Stimulated activated CD8-positive, alpha-beta memory T cell treated with anti-CD3 and anti-CD28 coated beads, Interleukin-7, amount 100 ng/mL, for 1 hour (primary cell): Measurements from ENCODE around the gene SPATA33.
"Not testable (repeated sequence)": the region's sequence is repeated elsewhere in the genome, so short reads cannot be mapped to it uniquely, and the experiment has no call there.

ENCODE experiments used
- DNase-seq, 2 donors: peaks; one replicate each; pipeline ENCODE4 v3.0.0-alpha.2; 2020; ENCODE audit warnings: low read depth in 2 of 2

Gene SPATA33

GRCh38 chr16:89693931-89694783 lies 36.5 kb downstream of the SPATA33 start:
- no peak for DNase-seq

GRCh38 chr16:89694784-89695085 lies 37.1 kb downstream of the SPATA33 start:
- DNase-seq = not testable (repeated sequence)

- no peak for DNase-seq
Measured at GRCh38 chr16:89695086-89695874, 37.6 kb downstream of the SPATA33 start.

- DNase-seq = no peak
Measured at GRCh38 chr16:89695875-89696669, 38.4 kb downstream of the SPATA33 start.

GRCh38 chr16:89696670-89697128 lies 39.1 kb downstream of the SPATA33 start:
- DNase-seq = no peak

GRCh38 chr16:89697161-89697615 lies 39.6 kb downstream of the SPATA33 start:
- no peak for DNase-seq

GRCh38 chr16:89697616-89698331 lies 40.1 kb downstream of the SPATA33 start:
- no peak for DNase-seq

GRCh38 chr16:89698717-89699116 lies 41.1 kb downstream of the SPATA33 start:
- DNase-seq = not testable (repeated sequence)

GRCh38 chr16:89699629-89700099 lies 42.0 kb downstream of the SPATA33 start:
- not testable (repeated sequence) for DNase-seq

- DNase-seq = peak; percentile 90 to 94
Measured at GRCh38 chr16:89700100-89700648, 42.5 kb downstream of the SPATA33 start.

GRCh38 chr16:89700649-89701424 lies 43.2 kb downstream of the SPATA33 start:
- DNase-seq = peak in 1 of 2 donors; percentile 13

- DNase-seq = peak; percentile 93 to 94
Measured at GRCh38 chr16:89701425-89702406, 44.1 kb downstream of the SPATA33 start, which contains the start of gene SPATA2L. SPATA2L (minus strand) TSS chr16:89701705; CDS start chr16:89701232, 473 bp downstream.

GRCh38 chr16:89704281-89704680 lies 46.6 kb downstream of the SPATA33 start:
- no peak for DNase-seq

GRCh38 chr16:89705006-89705405 lies 47.4 kb downstream of the SPATA33 start:
- no peak for DNase-seq

GRCh38 chr16:89706518-89707260 lies 49.1 kb downstream of the SPATA33 start:
- no peak for DNase-seq

- DNase-seq = no peak
Measured at GRCh38 chr16:89707695-89708094, 50.1 kb downstream of the SPATA33 start.

- no peak for DNase-seq
Measured at GRCh38 chr16:89708481-89708931, 50.9 kb downstream of the SPATA33 start.

GRCh38 chr16:89709166-89709565 lies 51.5 kb downstream of the SPATA33 start:
- no peak for DNase-seq
